Panc1 (cell line): ENCODE data around the gene SCLY. TPM values are rescaled to one million over a fixed set of nuclear protein-coding genes. Genes with fewer than 3 reads are reported as not detected.

Experiments
- ATAC-seq: fragments of 200-7000 bp; cut with Tn5 transposase; 2 replicates; pipeline ENCODE4 v1.9.1; 2020; ENCODE audit warnings: mild to moderate bottlenecking, moderate library complexity
- BruUV-seq: library from RNA; stranded (reverse); fragments of 400-500 nt; replicated peaks from 2 replicates; lab custom pipeline; 2021; lab: Mats Ljungman, UMichigan
- CTCF ChIA-PET: fragments of 300-600 bp; sonication (Branson Sonifier 250); formaldehyde crosslinking; loops from one replicate; lab custom pipeline; 2022; ENCODE audit warnings: antibody characterized with exemption; lab: Charles Lee
- POLR2A ChIA-PET: fragments of 300-600 bp; sonication (Branson Sonifier 250); formaldehyde crosslinking; loops from one replicate; lab custom pipeline; 2022; ENCODE audit warnings: antibody characterized with exemption; lab: Charles Lee
- DNase-seq: peaks from one replicate; pipeline ENCODE4 v3.0.0-alpha.2; 2010; ENCODE audit warnings: low read depth, low spot score
- H3K27ac ChIP-seq: 2 replicates; pipeline ENCODE4 v1.5.1; 2011; ENCODE audit warnings: mild to moderate bottlenecking, low read length, inconsistent platforms
- H3K27me3 ChIP-seq: fragments of 200-500 bp; sonication (Bioruptor generic); 2 replicates; pipeline ENCODE4 v1.6.0; 2014; ENCODE audit warnings: low read length, inconsistent platforms; ENCODE audit not compliant: control insufficient read depth, insufficient read depth
- H3K36me3 ChIP-seq: fragments of 200-500 bp; sonication (Bioruptor generic); 2 replicates; pipeline ENCODE4 v1.5.1; 2014; ENCODE audit warnings: inconsistent platforms, mild to moderate bottlenecking, low read length, moderate library complexity; ENCODE audit not compliant: control insufficient read depth, insufficient read depth
- H3K4me1 ChIP-seq: 2 replicates; pipeline ENCODE4 v1.5.1; 2011; ENCODE audit warnings: inconsistent platforms, mild to moderate bottlenecking, low read length, moderate library complexity; ENCODE audit not compliant: control insufficient read depth, insufficient read depth
- H3K4me3 ChIP-seq, 2 experiments: 2 replicates each; pipeline ENCODE4 v1.5.1; 2011 to 2012; ENCODE audit warnings: low read depth in 2 of 2, low read length in 2 of 2, mild to moderate bottlenecking in 2 of 2, inconsistent platforms in 1 of 2, moderate library complexity in 1 of 2
- H3K9me3 ChIP-seq: fragments of 200-500 bp; sonication (Bioruptor generic); 2 replicates; pipeline ENCODE4 v1.5.1; 2014; ENCODE audit warnings: low read depth, mild to moderate bottlenecking, inconsistent platforms, low read length, moderate library complexity; ENCODE audit not compliant: control insufficient read depth, insufficient read depth
- POLR2AphosphoS5 ChIP-seq: IDR thresholded peaks from 2 replicates; pipeline ENCODE4 v1.6.1; 2012; ENCODE audit warnings: mild to moderate bottlenecking, low read depth, low read length, moderate library complexity
- SIN3A ChIP-seq: IDR thresholded peaks from 2 replicates; pipeline ENCODE4 v1.6.1; 2012; ENCODE audit warnings: low read depth, mild to moderate bottlenecking, low read length, moderate library complexity, borderline replicate concordance; ENCODE audit not compliant: insufficient read depth
- TCF7L2 ChIP-seq: IDR thresholded peaks from 2 replicates; pipeline ENCODE4 v1.6.1; 2011; ENCODE audit warnings: mild to moderate bottlenecking, low read depth, low read length, inconsistent platforms
- in situ Hi-C: cut with HindIII; loops from 2 replicates; pipeline ENCODE4 v1.10.0; 2016; ENCODE audit warnings: low sequenced_read_pairs, low pct_unique_long_range_greater_than_20kb
- intact Hi-C: fragments of 100-400 bp; cut with micrococcal nuclease; formaldehyde crosslinking; loops from one replicate; pipeline ENCODE4 v1.10.0; 2022; ENCODE audit not compliant: unreplicated experiment
- total RNA-seq: library from RNA; stranded (reverse); gene quantifications from one replicate; pipeline ENCODE4 v1.2.1, GENCODE V29; 2021; ENCODE audit not compliant: unreplicated experiment
- TF ChIP-seq, protein P1 (sequence below): fragments of 450-650 bp; IDR thresholded peaks from 2 replicates; pipeline ENCODE4 v1.5.1; 2017; ENCODE audit warnings: mild to moderate bottlenecking
- TF ChIP-seq, protein P2 (sequence below), 2 experiments: IDR thresholded peaks; 2 replicates each; pipeline ENCODE4 v1.6.1; 2011 to 2012; ENCODE audit warnings: low read depth in 2 of 2, control low read depth in 1 of 2, low read length in 1 of 2, mild to moderate bottlenecking in 1 of 2, moderate library complexity in 1 of 2; ENCODE audit not compliant: insufficient read depth in 1 of 2

Gene SCLY
- total RNA-seq, 1 experiment from 2014 or later: 31.4 TPM

DNA sequence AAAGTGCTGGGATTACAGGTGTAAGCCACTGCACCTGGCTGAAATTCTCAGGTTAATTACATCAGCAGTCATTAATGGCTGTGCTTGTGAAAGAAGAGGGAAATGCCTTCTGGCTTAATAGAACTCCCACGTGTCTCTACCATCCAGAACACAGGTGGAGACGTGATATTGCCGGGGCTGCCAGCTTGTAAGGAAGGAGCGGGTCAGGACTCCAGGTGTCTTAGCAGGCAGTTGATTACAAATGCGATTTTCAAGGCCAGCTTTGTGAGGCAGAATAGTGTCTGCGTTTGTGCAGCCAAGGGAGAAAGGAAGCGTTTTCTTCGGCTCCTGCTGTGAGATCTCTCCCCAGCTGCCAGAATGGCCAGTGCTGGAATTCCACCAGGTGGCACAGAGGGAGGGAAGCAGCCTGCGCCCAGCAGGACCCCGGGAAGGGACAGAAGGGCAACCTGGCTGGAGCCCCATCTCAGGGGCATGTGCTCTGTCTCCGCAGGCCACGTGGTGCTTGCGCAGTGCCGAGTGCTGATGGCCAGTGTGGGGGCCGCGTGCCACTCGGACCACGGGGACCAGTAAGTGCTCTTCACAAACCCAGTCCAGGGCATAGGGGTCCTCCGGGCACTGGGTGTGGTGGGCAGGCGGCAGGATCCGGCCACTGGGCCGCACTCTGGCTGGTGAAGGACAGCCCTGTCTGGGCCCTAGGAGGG is 35.7 kb downstream of the SCLY start:
- BruUV-seq: no TSS peak
- no peak for DNase-seq

DNA sequence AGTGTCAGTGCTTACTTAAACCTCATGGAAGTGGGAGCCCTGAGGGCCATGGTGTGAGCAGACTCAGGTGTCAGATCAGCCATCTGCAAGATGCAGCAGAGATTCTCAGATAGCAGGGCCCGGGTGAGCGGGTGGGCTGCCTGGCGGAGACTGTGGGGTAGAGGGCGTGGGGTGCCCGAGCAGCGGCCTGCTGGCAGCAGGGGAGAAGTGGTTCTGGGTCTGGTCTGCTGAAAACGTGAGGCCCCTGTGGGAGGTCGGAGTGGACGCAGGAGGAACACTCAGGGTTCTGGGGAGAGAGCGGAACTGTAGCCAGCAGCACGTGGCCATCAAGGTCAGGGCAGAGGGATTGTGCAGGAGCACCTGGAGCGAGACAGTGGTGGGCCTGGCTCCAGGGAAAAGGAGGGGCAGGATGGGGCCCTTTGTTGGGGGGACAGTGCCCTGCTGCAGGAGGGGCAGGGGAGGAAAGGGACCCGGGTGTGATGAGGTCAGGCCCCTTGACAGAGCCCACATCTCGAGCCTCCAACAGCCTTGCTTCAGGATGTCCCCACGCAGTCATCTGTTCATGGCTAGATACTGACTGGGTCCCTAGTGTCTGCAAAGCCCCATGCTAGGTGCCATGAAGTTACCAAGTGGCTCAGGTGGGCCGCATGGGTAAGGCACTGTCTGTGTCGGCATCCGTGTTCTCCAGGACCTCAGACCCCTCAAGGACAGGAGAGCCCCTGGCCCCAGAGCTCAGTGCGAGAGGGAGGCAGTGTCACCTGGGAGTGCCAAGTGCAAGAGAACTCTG is 36.6 kb downstream of the SCLY start:
- ATAC-seq (no peak), DNase-seq (no peak)
- in situ Hi-C loops: no loop called here
- H3K9me3 ChIP-seq: no peaks in the 10 kb centered on the region
- H3K27me3 ChIP-seq: no peaks in the 10 kb centered on the region
- CTCF ChIA-PET: no interaction called here
- TF ChIP-seq, protein P1, sequence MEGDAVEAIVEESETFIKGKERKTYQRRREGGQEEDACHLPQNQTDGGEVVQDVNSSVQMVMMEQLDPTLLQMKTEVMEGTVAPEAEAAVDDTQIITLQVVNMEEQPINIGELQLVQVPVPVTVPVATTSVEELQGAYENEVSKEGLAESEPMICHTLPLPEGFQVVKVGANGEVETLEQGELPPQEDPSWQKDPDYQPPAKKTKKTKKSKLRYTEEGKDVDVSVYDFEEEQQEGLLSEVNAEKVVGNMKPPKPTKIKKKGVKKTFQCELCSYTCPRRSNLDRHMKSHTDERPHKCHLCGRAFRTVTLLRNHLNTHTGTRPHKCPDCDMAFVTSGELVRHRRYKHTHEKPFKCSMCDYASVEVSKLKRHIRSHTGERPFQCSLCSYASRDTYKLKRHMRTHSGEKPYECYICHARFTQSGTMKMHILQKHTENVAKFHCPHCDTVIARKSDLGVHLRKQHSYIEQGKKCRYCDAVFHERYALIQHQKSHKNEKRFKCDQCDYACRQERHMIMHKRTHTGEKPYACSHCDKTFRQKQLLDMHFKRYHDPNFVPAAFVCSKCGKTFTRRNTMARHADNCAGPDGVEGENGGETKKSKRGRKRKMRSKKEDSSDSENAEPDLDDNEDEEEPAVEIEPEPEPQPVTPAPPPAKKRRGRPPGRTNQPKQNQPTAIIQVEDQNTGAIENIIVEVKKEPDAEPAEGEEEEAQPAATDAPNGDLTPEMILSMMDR: no peak
- TF ChIP-seq SIN3A (no peak), TCF7L2 (no peak), POLR2AphosphoS5 (no peak)
- TF ChIP-seq, protein P2, sequence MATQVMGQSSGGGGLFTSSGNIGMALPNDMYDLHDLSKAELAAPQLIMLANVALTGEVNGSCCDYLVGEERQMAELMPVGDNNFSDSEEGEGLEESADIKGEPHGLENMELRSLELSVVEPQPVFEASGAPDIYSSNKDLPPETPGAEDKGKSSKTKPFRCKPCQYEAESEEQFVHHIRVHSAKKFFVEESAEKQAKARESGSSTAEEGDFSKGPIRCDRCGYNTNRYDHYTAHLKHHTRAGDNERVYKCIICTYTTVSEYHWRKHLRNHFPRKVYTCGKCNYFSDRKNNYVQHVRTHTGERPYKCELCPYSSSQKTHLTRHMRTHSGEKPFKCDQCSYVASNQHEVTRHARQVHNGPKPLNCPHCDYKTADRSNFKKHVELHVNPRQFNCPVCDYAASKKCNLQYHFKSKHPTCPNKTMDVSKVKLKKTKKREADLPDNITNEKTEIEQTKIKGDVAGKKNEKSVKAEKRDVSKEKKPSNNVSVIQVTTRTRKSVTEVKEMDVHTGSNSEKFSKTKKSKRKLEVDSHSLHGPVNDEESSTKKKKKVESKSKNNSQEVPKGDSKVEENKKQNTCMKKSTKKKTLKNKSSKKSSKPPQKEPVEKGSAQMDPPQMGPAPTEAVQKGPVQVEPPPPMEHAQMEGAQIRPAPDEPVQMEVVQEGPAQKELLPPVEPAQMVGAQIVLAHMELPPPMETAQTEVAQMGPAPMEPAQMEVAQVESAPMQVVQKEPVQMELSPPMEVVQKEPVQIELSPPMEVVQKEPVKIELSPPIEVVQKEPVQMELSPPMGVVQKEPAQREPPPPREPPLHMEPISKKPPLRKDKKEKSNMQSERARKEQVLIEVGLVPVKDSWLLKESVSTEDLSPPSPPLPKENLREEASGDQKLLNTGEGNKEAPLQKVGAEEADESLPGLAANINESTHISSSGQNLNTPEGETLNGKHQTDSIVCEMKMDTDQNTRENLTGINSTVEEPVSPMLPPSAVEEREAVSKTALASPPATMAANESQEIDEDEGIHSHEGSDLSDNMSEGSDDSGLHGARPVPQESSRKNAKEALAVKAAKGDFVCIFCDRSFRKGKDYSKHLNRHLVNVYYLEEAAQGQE (IDR thresholded peaks at IDR 0.05; ENCODE audit: insufficient read depth in 1 of 2, low read depth in 2 of 2, low read length in 1 of 2): no peak
- BruUV-seq: no TSS peak
- H3K27ac ChIP-seq: no peak overlapping the region
- intact Hi-C loops: no loop called here
- H3K4me3 ChIP-seq: no peak overlapping the region
- H3K4me1 ChIP-seq: peaks cover 7% of the 10 kb centered on the region; the same call in 1 of the 2 replicates
- POLR2A ChIA-PET: no interaction called here
- no peaks in the 10 kb centered on the region for H3K36me3 ChIP-seq

More for the DNA sequence above, 35.7 kb downstream of the SCLY start:
- CTCF ChIA-PET: interaction anchor here (0.7 kb wide), 1 partner anchor 9 kb away, joined by 8 read pairs; no protein-coding TSS in a partner anchor
- TF ChIP-seq, protein P1: no peak
- no peak for TF ChIP-seq TCF7L2
- TF ChIP-seq SIN3A: no peak
- TF ChIP-seq, protein P2 (IDR thresholded peaks at IDR 0.05; ENCODE audit: insufficient read depth in 1 of 2, low read depth in 2 of 2, low read length in 1 of 2): no peak
- no peak for TF ChIP-seq POLR2AphosphoS5
- Histone ChIP-seq H3K27me3 (no peaks in the 10 kb centered on the region), H3K4me3 (no peak overlapping the region), H3K36me3 (no peaks in the 10 kb centered on the region), H3K9me3 (no peaks in the 10 kb centered on the region), H3K27ac (no peak overlapping the region; the same call in 1 of the 2 replicates), H3K4me1 (peaks cover 7% of the 10 kb centered on the region; the same call in 1 of the 2 replicates)
- POLR2A ChIA-PET: no interaction called here
- in situ Hi-C loops (no loop called here), intact Hi-C loops (no loop called here)
- no peak for ATAC-seq
